ENCODE results near the gene ROBO1. TPM values are rescaled to one million over a fixed set of nuclear protein-coding genes. Genes with fewer than 3 reads are reported as not detected.

Gene ROBO1
- total RNA-seq, 1 donor from 2014 or later: 66.5 TPM

- H3K4me3 ChIP-seq: no peak overlapping the region
- H3K27ac ChIP-seq: no peak overlapping the region
- no peaks in the 10 kb centered on the region for H3K9me3 ChIP-seq
- no peaks in the 10 kb centered on the region for H3K27me3 ChIP-seq
- no peak for DNase-seq (ENCODE audit: extremely low spot score in 2 of 2)
- TF ChIP-seq POLR2A (IDR thresholded peaks at IDR 0.05) (no peak), POLR2AphosphoS5 (IDR thresholded peaks at IDR 0.05; ENCODE audit: insufficient read depth in 1 of 2, low read depth in 1 of 2) (no peak)
- no peaks in the 10 kb centered on the region for H3K4me1 ChIP-seq
- intact Hi-C loops (cut with DNase I): no loop called here
- H3K36me3 ChIP-seq: no peaks in the 10 kb centered on the region
Measured at GRCh38 chr3:79737530-79737929, 30.3 kb downstream of the ROBO1 start.

DNA sequence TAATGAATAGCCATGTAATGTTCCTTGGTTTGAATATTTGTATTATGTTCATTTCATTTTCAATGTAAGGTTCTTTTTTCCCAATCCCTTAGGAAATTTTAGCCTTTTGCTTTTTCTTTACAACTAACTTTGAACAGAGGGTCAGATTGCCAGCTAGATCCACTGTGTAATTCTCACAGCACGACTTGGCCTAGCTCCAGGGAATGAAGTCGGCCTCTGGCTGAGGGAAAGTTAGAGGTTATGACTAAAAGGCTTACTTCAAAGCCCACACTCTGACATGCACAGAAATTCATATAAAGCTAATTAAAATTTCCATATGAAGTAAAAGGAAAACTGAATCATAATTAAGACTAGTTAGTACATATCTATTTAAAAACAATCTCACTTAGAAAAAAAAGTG is 38.7 kb downstream of the ROBO1 start:
- Histone ChIP-seq H3K4me3 (no peak overlapping the region), H3K27me3 (no peaks in the 10 kb centered on the region), H3K9me3 (no peaks in the 10 kb centered on the region), H3K36me3 (no peaks in the 10 kb centered on the region), H3K27ac (no peak overlapping the region), H3K4me1 (no peaks in the 10 kb centered on the region)
- DNase-seq (ENCODE audit: extremely low spot score in 2 of 2): no peak
- intact Hi-C loops (cut with DNase I): no loop called here
- TF ChIP-seq CTCF (IDR thresholded peaks at IDR 0.05) (no peak), POLR2AphosphoS5 (IDR thresholded peaks at IDR 0.05; ENCODE audit: insufficient read depth in 1 of 2, low read depth in 1 of 2) (no peak), POLR2A (IDR thresholded peaks at IDR 0.05) (no peak)

DNA sequence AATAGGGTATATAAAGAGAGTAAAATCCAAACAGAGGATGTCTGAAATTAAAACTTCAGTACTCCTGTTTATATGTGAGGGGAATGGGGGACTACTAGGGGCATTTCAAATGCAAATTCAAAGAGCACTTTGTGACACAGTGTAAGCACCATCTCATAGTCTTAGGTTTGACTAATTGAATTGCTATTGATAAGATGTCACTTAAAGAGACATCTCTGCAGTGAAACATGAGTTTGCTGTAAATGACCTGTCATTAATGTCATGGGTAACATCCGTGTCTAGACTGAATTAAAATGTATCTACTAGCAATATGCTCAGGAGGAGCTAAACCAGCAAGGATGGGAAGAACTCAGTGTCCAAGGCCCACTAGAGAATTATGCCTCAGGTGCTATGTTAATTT is 41.0 kb downstream of the ROBO1 start:
- no peak overlapping the region for H3K4me3 ChIP-seq
- no peaks in the 10 kb centered on the region for H3K27me3 ChIP-seq
- H3K4me1 ChIP-seq: no peaks in the 10 kb centered on the region
- DNase-seq (ENCODE audit: extremely low spot score in 2 of 2): no peak
- H3K27ac ChIP-seq: no peak overlapping the region
- no peaks in the 10 kb centered on the region for H3K36me3 ChIP-seq
- intact Hi-C loops (cut with DNase I): no loop called here
- TF ChIP-seq POLR2AphosphoS5 (IDR thresholded peaks at IDR 0.05; ENCODE audit: insufficient read depth in 1 of 2, low read depth in 1 of 2): no peak
- TF ChIP-seq POLR2A (IDR thresholded peaks at IDR 0.05): no peak
- TF ChIP-seq CTCF (IDR thresholded peaks at IDR 0.05): no peak
- no peaks in the 10 kb centered on the region for H3K9me3 ChIP-seq

DNA sequence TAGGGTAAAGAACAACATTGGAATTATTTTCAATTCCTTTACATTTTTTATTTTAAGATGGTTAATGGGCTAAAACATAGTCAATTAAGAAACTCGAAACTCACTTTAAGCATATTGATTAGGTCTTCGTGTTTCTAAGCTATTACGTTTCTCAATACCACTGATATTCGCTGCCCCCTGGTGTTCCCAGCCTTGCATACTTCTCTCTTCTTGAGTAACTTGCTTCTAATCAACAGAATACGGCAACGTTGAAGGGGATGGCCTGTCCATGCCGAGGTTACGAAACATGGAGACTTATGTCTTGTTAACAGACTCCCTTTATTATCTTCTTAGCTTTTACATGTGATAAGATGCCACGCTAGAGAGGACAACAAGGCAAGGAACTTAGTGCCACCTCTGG is 43.6 kb downstream of the ROBO1 start:
- TF ChIP-seq POLR2AphosphoS5 (IDR thresholded peaks at IDR 0.05; ENCODE audit: insufficient read depth in 1 of 2, low read depth in 1 of 2) (no peak), POLR2A (IDR thresholded peaks at IDR 0.05) (no peak), CTCF (IDR thresholded peaks at IDR 0.05) (no peak)
- intact Hi-C loops (cut with DNase I): no loop called here
- Histone ChIP-seq H3K9me3 (no peaks in the 10 kb centered on the region), H3K27me3 (no peaks in the 10 kb centered on the region), H3K27ac (no peak overlapping the region), H3K4me3 (no peak overlapping the region), H3K4me1 (no peaks in the 10 kb centered on the region), H3K36me3 (no peaks in the 10 kb centered on the region)
- DNase-seq (ENCODE audit: extremely low spot score in 2 of 2): no peak

- intact Hi-C loops (cut with DNase I): no loop called here
- no peaks in the 10 kb centered on the region for H3K27me3 ChIP-seq
- no peak overlapping the region for H3K27ac ChIP-seq
- no peak for DNase-seq (ENCODE audit: extremely low spot score in 2 of 2)
- H3K4me1 ChIP-seq: no peaks in the 10 kb centered on the region
- no peaks in the 10 kb centered on the region for H3K9me3 ChIP-seq
- no peaks in the 10 kb centered on the region for H3K36me3 ChIP-seq
- TF ChIP-seq POLR2A (IDR thresholded peaks at IDR 0.05): no peak
- no peak for TF ChIP-seq POLR2AphosphoS5 (IDR thresholded peaks at IDR 0.05; ENCODE audit: insufficient read depth in 1 of 2, low read depth in 1 of 2)
- TF ChIP-seq CTCF (IDR thresholded peaks at IDR 0.05): no peak
- no peak overlapping the region for H3K4me3 ChIP-seq
Measured at GRCh38 chr3:79690072-79690471, 77.7 kb downstream of the ROBO1 start.

DNA sequence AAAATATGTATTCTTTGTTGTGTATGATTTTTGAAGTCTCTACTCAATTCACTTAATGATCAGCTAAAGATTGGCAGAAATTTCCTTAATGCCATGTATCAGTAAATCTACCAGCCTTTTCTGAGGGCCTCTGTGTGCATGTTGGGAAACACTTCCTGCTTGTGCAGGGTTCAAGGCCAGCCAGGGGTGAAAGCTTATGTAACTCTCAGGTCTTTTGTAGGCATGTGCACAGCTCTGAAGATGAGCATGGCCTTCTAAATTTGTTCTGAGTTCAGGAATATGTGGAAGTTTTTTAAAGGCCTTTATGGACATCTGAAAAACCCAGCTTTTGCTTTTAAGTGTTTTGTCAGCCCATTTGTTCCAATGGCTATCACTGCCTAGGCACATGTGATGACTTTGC is 82.7 kb downstream of the ROBO1 start:
- Histone ChIP-seq H3K4me1 (no peaks in the 10 kb centered on the region), H3K9me3 (no peaks in the 10 kb centered on the region), H3K36me3 (no peaks in the 10 kb centered on the region), H3K4me3 (no peak overlapping the region), H3K27me3 (no peaks in the 10 kb centered on the region), H3K27ac (no peak overlapping the region)
- no peak for DNase-seq (ENCODE audit: extremely low spot score in 2 of 2)
- TF ChIP-seq POLR2AphosphoS5 (IDR thresholded peaks at IDR 0.05; ENCODE audit: insufficient read depth in 1 of 2, low read depth in 1 of 2): no peak
- no peak for TF ChIP-seq POLR2A (IDR thresholded peaks at IDR 0.05)
- TF ChIP-seq CTCF (IDR thresholded peaks at IDR 0.05): no peak
- intact Hi-C loops (cut with DNase I): no loop called here

Measured in vagina (tissue), 2 donors.